DMS53 treated with DMSO at 0.1 percent for 48 hours (cell line): ENCODE results near the gene QKI.

Source experiments
- DNase-seq: peaks from one replicate; lab custom pipeline; 2025; ENCODE audit not compliant: unreplicated experiment; lab: John Stamatoyannopoulos, UW

The QKI gene

DNA sequence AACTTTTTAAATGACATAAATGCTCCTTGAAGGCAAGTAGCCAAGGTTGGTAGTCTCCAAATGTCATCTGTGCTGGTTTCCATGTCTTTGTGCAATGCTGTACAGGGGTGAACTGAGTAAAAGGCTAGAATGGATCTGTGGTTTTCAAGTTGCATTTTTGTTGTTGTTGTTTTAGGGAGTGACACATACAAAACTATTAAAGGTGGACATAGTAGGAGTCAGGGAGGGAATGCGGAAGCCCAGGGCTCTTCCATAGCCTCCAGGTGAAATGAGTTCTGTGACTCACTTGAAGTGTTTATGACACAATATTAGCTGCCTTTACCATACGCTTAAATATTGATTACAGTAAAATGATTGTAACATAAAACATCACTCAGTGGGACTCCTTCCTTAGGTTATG is 22.5 kb upstream of the QKI start:
- DNase-seq = no peak

DNA sequence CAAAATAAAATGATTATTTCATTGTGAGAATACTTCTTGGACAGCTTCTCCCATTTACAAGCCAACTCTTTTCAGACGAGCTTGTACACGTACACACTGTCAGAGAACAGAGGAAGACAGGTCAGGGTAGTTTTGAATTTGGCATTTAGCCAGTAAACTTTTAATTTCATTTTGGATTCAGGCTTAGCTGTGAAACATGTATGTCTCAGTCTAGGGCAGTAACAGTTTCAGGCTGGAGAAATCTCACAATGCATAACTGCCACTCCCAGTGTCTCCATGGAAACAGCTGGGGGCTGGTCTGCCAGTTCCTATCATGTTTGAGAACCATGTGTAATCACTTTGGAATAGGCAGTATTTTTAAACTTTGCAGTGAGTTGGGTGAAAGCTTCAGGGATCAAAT is 22.0 kb upstream of the QKI start:
- no peak for DNase-seq

DNA sequence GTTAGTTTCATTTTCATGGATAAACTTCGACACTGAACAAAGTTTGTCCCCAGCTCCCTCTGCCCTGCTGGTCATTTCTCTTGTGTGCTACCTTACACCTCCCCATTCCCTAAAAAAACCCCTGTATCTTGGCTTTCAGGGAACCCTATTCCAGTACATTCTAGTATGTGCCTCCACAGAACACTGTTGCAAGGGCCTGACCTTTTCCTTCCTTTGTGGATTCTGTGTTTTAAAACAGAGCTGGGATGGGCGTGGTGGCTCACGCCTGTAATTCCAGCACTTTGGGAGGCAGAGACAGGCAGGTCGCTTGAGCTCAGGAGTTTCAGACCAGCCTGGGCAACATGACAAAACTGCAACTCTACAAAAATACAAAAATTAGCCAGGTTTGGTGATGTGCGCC is 20.6 kb upstream of the QKI start:
- no peak for DNase-seq

DNA sequence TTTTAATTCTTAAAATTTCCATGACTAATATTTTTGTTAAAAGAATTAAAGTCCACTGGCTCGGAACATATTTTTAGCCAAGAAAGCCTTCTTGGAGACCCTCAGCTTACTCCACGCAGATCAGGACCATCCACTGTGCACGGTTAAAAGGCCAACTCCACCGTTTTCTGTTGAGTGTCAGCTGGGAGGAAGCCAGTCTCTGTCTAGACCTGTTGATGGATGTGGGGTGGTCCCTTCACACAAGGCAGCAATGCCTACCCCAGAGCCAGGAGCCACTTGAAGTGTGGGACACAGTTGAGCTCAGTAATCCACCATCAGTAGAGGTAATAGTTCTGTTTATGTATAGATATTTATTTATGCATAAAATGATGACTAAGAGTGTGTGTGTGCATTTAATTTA is 19.9 kb upstream of the QKI start:
- DNase-seq = no peak

DNA sequence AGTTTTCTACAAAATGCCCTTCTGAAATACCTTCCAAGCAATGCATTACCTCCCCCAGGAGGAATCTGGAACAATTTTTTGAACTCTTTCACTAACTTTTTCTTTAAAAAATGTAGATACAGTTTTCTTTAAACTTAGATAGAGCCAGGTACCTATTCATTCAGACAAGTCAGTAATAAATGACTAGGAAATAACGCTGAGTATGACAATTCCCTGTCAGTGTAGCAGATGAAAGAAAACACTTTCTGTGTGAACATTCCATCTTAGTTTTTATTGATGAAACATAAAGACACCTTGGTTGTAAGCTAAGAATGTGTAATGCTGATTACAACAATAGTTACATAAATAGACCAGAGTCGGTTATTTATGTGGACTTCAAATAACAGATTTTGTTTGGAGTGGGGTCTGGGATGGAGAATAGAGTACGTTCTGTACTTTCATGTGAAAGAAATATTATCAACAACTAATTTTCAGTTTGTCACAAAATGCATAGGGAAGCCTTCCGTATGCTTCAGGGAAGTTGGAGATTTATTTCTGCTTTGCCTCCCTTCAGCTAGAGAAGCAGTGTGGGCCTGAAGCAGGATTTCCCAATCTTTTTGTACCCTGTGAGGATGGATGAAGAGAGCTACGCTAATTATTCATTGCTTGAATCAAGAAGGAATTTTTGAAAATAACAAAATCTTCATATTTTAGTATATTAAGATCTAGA is 19.2 kb upstream of the QKI start:
- no peak for DNase-seq

DNA sequence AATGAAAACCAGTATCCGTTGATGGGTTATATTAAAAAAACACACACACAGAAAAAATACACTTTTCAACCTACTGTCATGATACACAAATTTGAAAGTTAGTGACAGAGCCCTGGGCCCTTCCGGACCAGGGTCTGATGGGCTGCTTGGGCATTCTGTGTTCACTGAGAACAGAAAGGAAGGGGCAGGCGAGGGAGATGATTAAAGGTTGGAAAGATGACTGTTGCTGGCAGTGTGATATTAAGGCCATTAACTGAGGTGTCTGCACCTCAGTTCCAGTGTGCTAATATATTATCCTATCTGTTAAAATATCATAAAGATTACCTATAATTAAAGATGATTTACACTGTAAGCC is 18.7 kb upstream of the QKI start:
- no peak for DNase-seq

DNA sequence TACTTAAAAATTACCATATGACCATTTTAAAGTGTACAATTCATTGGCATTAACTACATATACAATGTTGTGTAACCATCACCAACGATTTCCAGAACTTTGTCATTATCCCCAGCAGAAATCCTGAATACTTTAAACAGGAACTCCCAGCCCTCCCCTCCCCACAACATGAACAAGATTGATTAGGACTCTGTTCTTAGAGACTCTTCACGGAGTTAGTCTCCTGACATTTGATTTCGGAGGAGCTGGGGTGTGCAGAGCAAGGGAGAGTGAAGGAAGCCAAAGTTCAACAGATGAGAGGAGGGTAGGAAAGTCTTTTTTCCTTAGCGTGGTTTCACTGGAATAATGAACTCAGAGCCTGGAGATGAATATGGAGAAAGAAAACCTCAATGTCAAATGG is 17.2 kb upstream of the QKI start:
- DNase-seq = no peak

DNA sequence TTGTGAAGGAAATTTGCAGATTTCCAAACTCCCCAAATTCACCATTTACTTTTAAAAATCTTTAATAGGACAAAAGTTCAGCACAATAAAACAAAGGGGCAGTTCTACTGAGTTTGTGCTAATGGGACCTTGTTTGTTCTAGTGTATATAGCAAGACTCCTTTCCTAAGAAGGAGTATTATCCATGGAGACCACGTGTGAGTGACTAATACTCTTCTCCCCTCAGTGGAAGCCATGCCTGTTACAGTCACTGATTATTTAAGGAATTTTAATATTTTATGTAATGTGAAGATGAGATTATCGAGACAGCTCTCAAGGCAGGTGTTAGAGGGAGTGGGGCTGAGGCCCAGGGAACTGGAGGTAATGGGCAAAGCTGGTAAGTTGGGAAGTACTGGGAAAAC is 16.4 kb upstream of the QKI start:
- no peak for DNase-seq

DNA sequence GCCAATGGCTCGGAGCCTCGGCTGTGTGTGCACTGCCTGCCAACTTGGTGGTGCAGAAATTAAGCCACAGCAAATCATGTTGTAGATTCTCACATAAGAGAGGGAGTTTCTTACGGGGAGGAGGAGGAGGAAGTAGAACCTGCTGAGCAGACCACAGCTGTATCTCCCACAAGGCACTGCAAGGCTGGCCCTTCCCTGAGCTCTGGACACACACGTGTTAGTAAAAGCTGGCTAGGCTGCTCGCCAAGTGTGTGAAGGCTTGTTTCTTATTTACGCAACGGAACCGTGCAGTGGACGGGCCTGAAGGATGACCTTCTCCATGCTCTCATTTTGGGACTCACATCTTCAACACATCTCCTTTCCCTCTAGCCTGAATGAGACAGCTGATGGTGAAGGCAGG is 15.7 kb upstream of the QKI start:
- no peak for DNase-seq

DNA sequence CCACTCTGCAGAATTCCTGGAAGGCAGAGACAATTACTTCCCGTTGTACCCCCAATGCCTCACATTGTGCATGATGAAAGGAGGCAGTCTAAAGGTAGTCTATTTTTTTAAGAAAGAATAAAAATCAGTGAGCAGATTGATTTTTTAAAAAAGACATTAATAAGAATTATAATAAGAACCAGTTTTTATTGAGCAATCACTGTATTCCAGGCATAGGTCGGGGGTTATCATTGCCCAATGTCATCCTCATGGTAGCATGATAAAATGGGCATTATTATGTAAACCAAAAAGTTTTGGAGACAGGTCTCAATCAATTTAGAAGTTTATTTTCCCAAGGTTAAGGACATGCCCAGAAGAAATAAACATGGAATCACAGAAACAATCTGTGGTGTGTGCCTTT is 14.0 kb upstream of the QKI start:
- no peak for DNase-seq

DNA sequence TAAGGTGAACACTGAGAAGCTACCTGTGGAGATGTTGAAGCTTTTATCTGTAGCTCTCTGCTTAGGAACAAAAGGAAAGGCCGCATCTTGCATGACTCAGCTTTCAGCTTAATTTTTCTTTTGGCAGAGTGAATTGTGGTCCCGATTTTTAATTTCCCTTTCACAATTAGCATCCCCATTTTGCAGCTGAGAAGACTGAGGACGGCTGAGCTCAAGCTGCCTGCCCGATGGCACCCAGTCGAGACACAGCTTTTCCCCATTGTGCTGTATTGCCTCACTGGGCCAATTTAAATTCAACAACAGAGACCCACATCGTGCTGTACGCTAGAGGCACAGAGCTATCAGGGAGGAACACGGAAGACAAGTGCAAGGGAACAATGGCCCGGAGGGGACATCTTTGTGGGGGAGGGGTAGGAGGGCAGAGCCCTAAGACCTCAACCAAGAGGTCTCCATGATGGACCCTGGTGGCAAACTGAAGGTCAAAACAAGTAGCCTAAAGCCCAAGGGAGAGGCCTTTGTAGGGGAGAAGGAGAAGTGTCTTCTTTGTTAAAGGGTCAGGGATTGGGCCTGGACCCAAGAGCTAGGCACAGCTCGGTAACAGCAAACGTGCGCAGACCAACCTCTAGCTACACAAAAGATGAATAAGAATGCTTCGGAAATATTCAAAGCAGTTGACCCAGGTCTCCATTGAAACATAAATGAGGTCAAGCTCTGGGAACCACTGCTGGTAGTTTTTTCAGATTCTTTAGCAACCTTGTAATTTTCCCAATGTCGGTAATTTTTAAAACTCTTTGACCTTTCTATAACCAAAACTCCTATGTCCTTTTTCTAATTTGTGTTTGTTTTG is 13.3 kb upstream of the QKI start:
- DNase-seq = no peak

DNA sequence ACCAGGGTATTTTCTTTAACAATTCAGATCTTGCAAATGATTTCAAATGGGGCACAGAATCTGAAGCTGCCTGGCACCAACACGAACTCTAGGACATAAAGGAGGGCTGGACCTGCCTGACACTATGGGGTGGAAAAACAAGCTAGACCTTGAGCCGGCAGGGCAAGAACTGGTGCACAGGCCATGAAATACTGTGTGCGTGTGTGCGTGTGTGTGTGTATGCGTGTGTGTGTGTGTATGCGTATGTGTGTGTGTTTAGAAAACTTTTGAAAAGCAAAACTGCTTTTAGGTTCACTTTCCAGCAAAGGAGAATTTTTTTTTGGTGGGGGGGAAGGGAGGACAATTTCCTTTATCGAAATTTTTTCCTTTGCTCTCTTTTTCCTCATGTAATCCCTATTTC is 11.9 kb upstream of the QKI start:
- DNase-seq = no peak

DNA sequence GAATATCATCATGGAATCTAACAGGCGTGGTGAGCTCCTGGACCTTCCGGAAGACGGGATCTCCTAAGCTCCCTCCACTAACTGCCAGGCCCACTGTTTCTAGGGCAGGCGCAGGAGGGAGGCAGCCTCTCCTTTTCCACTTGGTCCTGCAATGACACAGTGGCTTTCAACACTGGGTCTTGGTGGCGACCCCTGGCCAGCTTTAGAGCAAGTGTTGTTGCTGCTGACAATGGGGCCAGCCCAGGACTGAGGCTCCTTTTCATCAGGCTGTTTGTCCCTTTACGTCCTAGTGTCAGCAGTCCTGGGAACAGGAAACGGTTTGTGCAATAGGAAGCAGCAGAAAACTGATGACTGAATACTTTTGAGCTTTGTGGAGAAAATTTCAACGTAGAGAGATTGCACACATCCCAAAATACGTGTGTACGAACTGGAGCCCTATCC is 9.7 kb upstream of the QKI start:
- DNase-seq = no peak

DNA sequence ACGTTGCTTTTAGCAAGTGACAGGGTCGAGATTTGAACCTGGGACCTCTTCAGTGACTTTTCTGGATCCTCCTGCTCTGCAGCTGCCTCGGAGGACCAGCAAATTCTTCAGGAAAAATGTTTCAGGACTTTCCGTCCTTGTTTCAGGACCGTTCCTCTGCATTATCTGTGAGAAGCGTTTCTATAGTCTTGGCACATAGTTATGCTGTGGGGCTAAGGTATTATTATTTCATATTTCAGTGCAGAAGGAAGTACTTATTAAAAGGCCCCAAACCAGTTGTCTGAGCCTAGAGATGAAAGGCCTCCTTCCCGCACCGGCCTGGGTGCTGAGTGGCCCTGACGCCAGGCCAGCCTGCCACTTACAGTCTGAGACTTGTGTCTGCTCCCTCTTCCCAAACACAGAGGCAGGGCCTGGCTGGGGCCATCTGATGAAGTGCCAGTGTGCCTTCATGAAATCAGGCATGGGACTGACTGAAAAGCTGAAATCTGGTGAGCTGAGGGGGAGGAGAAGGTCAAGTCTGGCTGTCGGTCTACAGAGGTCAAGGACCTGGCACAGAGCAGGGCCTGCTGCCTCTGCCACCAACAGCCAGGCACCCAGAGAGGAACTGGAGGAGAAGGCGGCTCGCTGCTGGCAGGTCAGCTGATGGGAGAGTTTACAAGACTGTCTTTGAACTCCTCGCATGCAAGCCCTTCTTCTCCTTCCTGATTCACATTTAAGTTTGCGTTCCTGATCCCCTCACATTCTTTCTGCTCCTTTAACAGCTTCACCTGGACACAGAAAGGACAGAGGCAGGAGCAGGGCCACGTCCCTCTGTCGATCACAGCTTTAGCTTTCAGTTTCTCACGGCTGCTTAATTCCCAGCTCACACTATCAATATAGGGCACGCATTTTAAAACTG is 8.9 kb upstream of the QKI start:
- DNase-seq = peak; percentile 24

DNA sequence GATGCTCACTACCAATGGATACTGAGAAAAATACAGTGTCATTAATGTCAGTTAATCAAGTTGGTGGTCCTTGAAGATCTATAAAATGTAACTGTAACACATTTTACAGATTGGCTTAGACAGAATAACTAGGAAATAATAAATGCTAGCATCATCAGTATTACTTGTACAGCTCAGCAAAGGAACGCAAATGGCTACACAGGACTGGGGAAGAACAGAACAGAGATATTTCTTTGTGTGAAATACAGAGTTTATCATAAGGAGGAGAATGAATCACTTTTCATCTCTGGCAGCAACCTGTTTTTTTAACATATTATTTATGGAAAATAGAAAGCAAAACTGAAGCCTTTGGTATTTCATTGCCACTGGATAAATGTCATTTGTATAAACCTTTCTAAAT is 8.2 kb upstream of the QKI start:
- no peak for DNase-seq

DNA sequence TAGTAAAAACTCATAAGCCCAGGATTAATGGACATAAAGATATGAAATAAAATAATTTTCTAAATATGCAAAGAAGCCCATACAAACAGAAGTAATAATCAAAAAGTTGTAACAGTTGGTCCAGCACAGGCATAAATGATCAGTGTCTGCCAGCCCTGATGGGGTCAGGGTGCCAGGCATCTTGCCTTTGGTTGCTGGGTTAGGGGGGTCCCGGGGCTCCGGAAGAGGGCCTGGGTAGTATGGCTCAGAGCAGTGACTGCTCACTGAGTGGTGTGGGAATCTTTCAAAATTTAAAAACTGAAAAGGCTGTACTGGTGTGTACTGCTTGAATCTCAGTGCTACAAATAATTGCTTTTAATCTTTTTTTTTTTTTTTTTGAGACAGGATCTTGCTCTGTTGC is 7.7 kb upstream of the QKI start:
- DNase-seq = no peak

DNA sequence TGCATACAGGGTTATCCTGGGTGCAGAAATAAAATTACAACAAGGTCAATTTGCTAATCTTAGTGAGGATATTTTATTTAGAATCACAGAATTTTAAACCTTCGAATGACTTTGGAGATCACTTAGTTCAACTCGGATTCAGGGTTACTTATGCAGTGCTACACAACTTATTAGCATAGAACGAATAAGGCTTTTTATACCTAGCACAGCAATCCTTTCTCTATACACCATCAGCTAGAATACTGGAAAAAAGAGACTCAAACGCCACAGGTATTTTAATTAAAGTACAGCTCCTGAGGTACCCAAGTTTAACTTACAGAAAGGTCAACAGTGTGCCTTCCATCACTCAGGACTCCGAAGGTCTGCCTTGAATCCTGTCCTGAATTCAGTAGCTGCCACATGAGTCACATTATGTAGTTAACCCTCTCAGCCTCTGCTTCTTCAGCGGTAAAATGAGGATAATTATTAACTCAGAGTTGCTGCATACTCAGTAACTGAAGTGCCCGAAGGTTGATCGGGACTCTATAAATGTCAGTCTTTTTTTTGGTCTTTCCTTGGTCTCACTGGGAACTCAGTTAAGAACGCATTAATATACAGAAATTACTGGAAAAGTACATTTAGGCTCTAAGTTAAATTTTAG is 6.0 kb upstream of the QKI start:
- peak; percentile 54 for DNase-seq

DNA sequence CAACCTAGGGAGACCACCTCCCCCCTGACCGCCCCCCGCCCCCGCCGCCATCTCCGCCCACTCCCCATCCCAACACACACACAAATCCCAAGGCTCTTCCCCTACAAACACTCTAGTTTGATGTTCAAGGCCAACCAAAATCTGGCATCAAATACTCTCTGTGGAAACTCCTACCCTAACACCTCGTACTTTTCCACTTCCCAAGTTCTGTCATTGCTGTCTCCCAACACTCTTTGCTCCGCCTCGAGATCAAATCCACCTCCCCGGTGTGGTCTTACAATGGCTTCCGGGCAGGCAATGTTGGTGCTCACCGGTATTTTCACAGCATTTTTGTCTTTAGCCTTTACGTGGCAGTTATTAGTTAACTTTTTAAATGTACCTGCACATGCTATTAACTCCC is 4.8 kb upstream of the QKI start:
- no peak for DNase-seq

DNA sequence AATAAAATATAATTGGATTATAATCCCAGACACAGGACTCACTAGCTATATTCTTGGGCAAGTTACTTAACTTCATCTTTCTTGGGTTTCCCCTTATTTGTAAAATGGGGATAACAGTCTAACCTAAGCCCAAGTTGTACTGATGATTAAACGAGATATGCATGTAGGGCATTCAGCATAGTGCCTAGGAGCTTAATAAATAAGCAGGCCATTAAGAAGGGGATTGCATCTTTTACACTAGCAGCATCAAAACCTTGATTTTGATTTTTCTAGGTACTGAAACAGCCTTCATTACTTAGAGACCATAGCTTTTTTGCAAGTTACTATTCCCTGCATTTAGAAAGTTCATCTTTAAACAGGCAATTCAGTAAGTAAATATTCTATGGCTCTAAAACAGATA is 2.2 kb upstream of the QKI start:
- no peak for DNase-seq

DNA sequence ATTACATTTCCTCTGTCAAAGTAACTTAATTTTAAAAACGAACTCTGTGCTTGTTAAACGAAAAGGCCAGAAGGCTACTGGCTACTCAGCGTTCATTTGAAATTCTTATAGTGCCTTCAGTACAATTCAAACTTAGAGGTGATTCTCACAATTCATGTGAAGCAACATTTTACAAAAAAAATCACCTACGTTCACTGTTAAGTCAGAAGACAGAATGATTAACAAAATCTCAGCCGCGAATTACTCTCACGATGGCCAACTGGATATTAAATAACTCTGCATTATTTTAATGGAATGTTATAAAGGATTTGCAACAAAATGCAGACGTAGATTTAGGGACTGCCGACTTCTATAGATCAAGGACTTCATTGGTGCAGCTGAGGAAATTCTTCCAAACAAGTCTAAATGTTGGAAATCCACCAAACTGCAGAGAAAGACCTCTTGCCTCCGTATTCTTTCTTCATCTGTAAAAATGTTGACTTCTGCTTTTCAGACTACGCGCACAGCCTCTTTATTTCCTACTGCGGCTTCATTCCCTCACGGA is 1.6 kb upstream of the QKI start:
- DNase-seq = no peak
